Liver (tissue), 3 donors: ENCODE measurements around the gene KIF4A.

Source experiments
- ATF3 ChIP-seq: IDR thresholded peaks from 2 replicates; pipeline ENCODE4 v1.6.1; 2016; ENCODE audit warnings: antibody characterized with exemption
- CTCF ChIP-seq: fragments of 150-350 bp; IDR thresholded peaks from 2 replicates; pipeline ENCODE4 v1.5.1; 2017; ENCODE audit warnings: improper control_type of control experiment, low read depth, low read length; ENCODE audit not compliant: missing input control
- EGR1 ChIP-seq, 2 donors: IDR thresholded peaks; 2 replicates each; pipeline ENCODE4 v1.6.1; 2016 to 2018; ENCODE audit warnings: antibody characterized with exemption in 2 of 2, low read depth in 2 of 2
- GABPA ChIP-seq, 2 donors: IDR thresholded peaks in 1 of 2; conservative IDR thresholded peaks in 1 of 2; 2 replicates each; pipeline ENCODE4 v1.6.1; 2016; ENCODE audit warnings: antibody characterized with exemption in 2 of 2, mild to moderate bottlenecking in 1 of 2, moderate library complexity in 1 of 2
- HNF4G ChIP-seq: IDR thresholded peaks from 2 replicates; pipeline ENCODE4 v1.6.1; 2016; ENCODE audit warnings: antibody characterized with exemption
- JUND ChIP-seq, 2 donors: IDR thresholded peaks; 2 replicates each; pipeline ENCODE4 v1.6.1; 2016; ENCODE audit warnings: antibody characterized with exemption in 2 of 2
- MAX ChIP-seq: IDR thresholded peaks from 2 replicates; pipeline ENCODE4 v1.6.1; 2016; ENCODE audit warnings: antibody characterized with exemption
- RAD21 ChIP-seq, 2 donors: IDR thresholded peaks; 2 replicates each; pipeline ENCODE4 v1.6.1; 2016; ENCODE audit warnings: antibody characterized with exemption in 2 of 2, mild to moderate bottlenecking in 2 of 2
- REST ChIP-seq: IDR thresholded peaks from 2 replicates; pipeline ENCODE4 v1.6.1; 2016; ENCODE audit warnings: antibody characterized with exemption, mild to moderate bottlenecking
- RXRA ChIP-seq, 2 donors: IDR thresholded peaks; 2 replicates each; pipeline ENCODE4 v1.6.1; 2017 to 2018; ENCODE audit warnings: antibody characterized with exemption in 2 of 2, mild to moderate bottlenecking in 1 of 2
- SP1 ChIP-seq: IDR thresholded peaks from 2 replicates; pipeline ENCODE4 v1.6.1; 2018; ENCODE audit warnings: antibody characterized with exemption, mild to moderate bottlenecking
- TAF1 ChIP-seq: conservative IDR thresholded peaks from 2 replicates; pipeline ENCODE4 v1.6.1; 2016; ENCODE audit warnings: antibody characterized with exemption, mild to moderate bottlenecking
- YY1 ChIP-seq: IDR thresholded peaks from 2 replicates; pipeline ENCODE4 v1.6.1; 2016; ENCODE audit warnings: antibody characterized with exemption, mild to moderate bottlenecking
- ZBTB33 ChIP-seq: IDR thresholded peaks from 2 replicates; pipeline ENCODE4 v1.6.1; 2016; ENCODE audit warnings: antibody characterized with exemption
- donor health status: healthy.
- donor health status: healthy.

GRCh38 chrX:70437921-70438665, 148.2 kb downstream of the KIF4A start:
- TF ChIP-seq CTCF (no peak), TAF1 (no peak), REST (no peak), RAD21 (IDR thresholded peaks at IDR 0.05) (no peak), GABPA (IDR thresholded peaks at IDR 0.05 in 1 of 2, conservative IDR thresholded peaks at IDR 0.05 in 1 of 2) (no peak), MAX (no peak), YY1 (no peak), EGR1 (IDR thresholded peaks at IDR 0.05; ENCODE audit: low read depth in 2 of 2) (no peak), ATF3 (no peak), HNF4G (no peak), ZBTB33 (no peak), SP1 (no peak), JUND (IDR thresholded peaks at IDR 0.05) (no peak), RXRA (IDR thresholded peaks at IDR 0.05) (no peak)
